ENCODE measurements around the gene ADAM19.
A peak's percentile ranks its signal among the peaks of the same experiment; 100 is the strongest.
"Not testable (repeated sequence)": the region's sequence is repeated elsewhere in the genome, so short reads cannot be mapped to it uniquely, and the experiment has no call there.

ADAM19 gene

GRCh38 chr5:157463081-157463480 lies 112.5 kb downstream of the ADAM19 start:
- no peak for DNase-seq (ENCODE audit: low spot score)

- DNase-seq (ENCODE audit: low spot score), result no peak
Observed at GRCh38 chr5:157460921-157461792, 114.4 kb downstream of the ADAM19 start.

- DNase-seq (ENCODE audit: low spot score), result peak; percentile 64
Observed at GRCh38 chr5:157459715-157460599, 115.6 kb downstream of the ADAM19 start, which contains the start of gene NIPAL4. Gene NIPAL4 (plus strand): TSS chr5:157460213. CDS start chr5:157460321, 108 bp downstream.

- DNase-seq (ENCODE audit: low spot score), result no peak
Observed at GRCh38 chr5:157458835-157459234, 116.7 kb downstream of the ADAM19 start.

- peak; percentile 23 for DNase-seq (ENCODE audit: low spot score)
Observed at GRCh38 chr5:157457391-157457790, 118.2 kb downstream of the ADAM19 start.

- DNase-seq (ENCODE audit: low spot score), result peak; percentile 40
Observed at GRCh38 chr5:157456301-157456700, 119.3 kb downstream of the ADAM19 start.

- peak; percentile 19 for DNase-seq (ENCODE audit: low spot score)
Observed at GRCh38 chr5:157455057-157455456, 120.5 kb downstream of the ADAM19 start.

- DNase-seq (ENCODE audit: low spot score), result peak; percentile 16
Observed at GRCh38 chr5:157454273-157454672, 121.3 kb downstream of the ADAM19 start.

GRCh38 chr5:157451806-157452205 lies 123.8 kb downstream of the ADAM19 start:
- DNase-seq (ENCODE audit: low spot score), result peak; percentile 37

GRCh38 chr5:157450024-157450423 lies 125.6 kb downstream of the ADAM19 start:
- DNase-seq (ENCODE audit: low spot score), result no peak

GRCh38 chr5:157449011-157449723 lies 126.4 kb downstream of the ADAM19 start:
- DNase-seq (ENCODE audit: low spot score), result peak; percentile 26

- DNase-seq (ENCODE audit: low spot score), result no peak
Observed at GRCh38 chr5:157447201-157447637, 128.4 kb downstream of the ADAM19 start.

- no peak for DNase-seq (ENCODE audit: low spot score)
Observed at GRCh38 chr5:157446412-157446935, 129.1 kb downstream of the ADAM19 start.

GRCh38 chr5:157445745-157446411 lies 129.7 kb downstream of the ADAM19 start:
- DNase-seq (ENCODE audit: low spot score), result no peak

GRCh38 chr5:157444224-157444623 lies 131.4 kb downstream of the ADAM19 start:
- no peak for DNase-seq (ENCODE audit: low spot score)

- no peak for DNase-seq (ENCODE audit: low spot score)
Observed at GRCh38 chr5:157443041-157443549, 132.5 kb downstream of the ADAM19 start.

GRCh38 chr5:157434096-157434495 lies 141.5 kb downstream of the ADAM19 start:
- DNase-seq (ENCODE audit: low spot score), result no peak

GRCh38 chr5:157431544-157432200 lies 143.9 kb downstream of the ADAM19 start:
- no peak for DNase-seq (ENCODE audit: low spot score)

GRCh38 chr5:157429920-157430319 lies 145.7 kb downstream of the ADAM19 start:
- DNase-seq (ENCODE audit: low spot score), result not testable (repeated sequence)

Measured in ecto neural progenitor cell (in vitro differentiated cells).